HL-60/S4 (cell line): ENCODE data around the gene SMIM14.
"Not testable (repeated sequence)": the region's sequence is repeated elsewhere in the genome, so short reads cannot be mapped to it uniquely, and the experiment has no call there.

ENCODE experiments used
- in situ Hi-C: fragments of 300-500 bp; cut with MboI; formaldehyde crosslinking; loops from 2 replicates; pipeline ENCODE4 v1.14.3; 2022; ENCODE audit warnings: low sequenced_read_pairs

The SMIM14 gene

DNA sequence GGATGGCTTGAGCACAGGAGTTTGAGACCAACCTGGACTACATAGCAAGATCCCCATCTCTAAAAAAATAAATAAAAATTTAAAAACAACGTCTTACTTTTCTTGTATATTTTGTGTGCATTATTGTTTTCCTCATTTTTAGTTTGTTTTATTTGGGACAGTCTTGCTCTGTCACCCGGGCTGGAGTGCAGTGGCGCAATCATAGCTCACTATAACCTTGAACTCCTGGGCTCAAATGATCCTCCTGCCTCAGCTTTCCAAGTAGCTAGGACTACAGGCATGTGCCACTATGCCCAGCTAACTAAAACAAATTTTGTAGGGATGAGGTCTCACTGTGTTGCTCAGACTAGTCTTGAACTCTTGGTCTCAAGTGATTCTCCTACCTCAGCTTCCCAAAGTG is 9.5 kb upstream of the SMIM14 start:
- in situ Hi-C loops = no loop called here

DNA sequence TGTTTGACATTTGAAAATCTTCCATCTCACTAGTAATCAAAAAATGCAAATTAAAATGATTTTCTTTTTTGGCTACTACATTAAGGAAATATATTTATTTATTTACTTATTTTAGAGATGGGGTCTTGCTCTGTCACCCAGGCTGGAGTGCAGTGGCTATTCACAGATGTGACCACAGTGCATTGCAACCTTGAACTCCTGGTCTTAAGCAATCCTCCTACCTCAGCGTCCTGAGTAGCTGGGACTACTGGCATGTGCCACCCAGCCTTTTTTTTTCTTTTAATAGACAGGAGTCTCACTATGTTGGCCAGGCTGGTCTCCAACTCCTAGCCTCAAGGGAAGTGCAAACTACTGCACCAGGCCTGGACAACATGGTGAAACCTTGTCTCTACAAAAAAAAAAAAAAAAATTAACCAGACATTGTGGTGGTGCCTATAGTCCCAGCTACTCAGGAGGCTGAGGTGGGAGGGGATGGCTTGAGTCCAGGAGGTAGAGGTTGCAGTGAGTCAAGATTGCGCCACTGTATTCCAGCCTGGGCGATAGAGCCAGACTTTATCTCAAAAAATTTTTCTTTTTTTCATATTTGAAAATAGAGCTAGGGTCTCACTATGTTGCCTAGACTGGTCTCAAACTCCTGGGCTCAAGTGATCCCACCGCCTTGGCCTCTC is 4.4 kb upstream of the SMIM14 start:
- in situ Hi-C loops = no loop called here

DNA sequence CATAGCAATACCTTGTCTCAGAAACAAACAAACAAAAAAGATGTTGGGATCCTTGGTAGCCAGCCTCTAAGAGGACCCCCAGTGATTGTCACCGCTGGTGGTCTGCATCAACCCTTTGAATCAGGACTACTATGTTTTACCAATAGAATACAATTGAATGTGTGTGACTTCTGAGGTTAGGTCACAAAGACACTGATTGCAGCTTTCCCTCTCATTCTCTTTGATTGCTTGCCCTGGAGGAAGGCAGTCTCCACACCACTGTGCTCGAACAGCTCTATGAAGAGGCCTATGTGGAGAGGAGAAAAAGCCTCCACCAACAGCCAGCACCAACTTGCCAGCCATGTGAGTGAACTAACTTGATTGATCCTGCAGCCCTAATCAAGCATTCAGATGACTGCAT is 2.8 kb upstream of the SMIM14 start:
- in situ Hi-C loops = no loop called here

DNA sequence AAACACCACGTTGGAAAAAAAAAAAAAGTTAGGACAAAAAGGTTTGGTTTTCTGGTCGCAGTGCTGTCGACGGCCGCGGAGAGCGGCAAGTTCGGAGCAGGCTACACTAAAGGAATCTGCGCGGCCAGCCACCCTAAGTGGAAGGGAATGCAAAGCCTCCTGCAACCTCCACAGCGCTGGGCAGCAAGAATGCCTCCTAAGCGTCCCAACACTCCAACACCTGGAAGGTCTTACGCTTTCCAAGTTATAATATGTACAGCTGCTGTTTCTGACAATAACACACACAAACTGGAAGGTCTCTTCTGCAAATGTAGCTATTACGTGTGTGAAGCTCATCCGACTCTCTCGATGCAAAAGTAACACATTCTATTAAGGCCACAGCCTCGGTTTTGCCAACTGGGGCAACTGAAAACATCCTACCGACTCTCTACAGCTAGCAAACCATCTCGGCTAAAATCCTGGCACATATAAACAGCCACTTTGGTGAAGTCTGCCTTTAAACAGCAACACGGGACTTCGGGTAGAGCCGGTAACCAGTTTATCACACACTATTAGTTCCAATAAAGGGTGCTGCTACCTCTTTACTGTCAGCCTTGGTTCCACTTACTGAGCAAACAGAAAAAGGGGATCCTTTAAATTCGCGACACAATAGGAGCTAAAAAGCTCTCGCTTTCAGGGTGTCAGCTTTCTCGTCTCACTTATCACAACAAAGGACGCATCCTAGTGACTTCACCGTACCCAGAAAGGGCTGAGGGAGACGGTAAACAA is 895 bp downstream of the SMIM14 start:
- in situ Hi-C loops = no loop called here

DNA sequence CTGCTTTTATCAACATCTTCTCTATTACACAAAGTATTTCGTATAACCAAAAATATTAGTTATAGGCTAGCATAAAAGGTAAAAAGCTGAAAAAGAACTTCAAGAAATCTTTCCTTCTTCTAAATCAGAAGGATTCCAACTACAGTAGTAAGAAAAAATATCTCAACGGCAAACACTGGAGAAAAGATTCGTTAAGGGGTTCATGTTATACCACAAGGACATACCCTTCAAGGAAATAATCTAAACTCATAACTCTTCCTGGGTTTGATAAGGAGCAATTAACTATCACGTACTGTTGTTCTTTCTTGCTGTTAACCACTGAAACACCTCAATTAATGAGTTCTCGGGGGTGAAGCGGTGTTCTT is 1.5 kb downstream of the SMIM14 start:
- in situ Hi-C loops = no loop called here

DNA sequence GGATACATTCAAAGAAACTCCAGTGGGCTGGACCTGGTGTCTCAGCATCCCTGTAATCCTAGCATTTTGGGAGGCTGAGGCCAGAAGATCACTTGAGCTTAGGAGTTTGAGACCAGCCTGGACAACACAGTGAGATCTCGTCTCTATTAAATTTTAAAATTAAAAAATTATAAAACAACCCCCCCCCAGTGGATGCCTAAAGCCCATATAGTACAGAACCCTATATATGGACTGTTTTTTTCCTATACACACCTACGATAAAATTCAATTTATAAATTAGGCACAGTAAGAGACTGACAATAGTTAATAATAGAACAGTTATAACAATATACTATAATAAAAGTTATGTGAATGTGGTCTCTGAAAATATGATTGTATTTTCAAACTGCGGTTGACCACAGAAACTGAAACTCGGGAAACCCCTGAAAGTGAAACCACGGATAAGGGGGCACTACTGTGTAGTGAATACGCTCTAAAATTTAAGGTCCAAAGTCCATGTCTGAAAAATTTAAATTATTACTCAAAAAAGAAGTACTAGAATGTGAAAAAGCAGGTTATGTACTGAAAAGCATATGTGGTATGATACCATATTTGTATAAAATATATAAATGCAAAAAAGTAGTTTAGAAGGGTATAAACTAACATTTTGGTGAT is 2.0 kb downstream of the SMIM14 start:
- in situ Hi-C loops = no loop called here

DNA sequence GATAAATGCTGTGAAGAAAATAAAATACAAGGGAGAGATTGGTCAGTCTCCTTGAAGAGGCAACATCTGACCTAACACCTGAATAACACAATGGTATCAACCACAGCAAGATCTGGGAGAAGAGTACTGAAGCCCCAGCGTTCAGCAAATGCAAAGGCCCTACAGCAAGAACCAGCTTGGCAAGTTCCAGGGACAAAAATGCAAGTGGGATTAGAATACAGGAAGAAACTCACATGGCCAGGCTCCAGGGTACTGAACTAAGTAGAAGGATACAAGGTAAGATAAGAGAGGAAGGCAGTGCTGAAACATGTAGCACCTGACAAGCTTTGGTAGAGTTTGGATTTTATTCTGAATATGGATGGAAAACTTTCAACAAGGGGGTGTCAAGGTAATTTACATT is 3.6 kb downstream of the SMIM14 start:
- in situ Hi-C loops = no loop called here

DNA sequence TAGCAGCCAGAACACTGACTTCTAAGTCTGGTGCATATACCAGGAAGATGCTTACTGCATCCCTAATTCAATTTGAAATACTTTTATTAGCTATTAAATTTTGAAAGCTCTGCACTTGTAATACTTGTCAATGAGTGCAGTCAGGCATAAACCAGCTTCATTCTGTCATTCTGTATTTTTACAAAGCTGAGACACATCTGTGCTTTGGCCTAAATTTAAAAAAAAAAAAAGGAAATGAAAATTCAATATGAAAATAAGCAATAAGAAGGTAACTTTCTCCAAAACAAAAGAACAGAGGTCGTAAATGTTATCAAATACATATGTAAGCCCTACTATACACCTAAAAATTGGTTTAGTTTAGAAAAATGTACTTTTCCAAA is 7.0 kb downstream of the SMIM14 start:
- in situ Hi-C loops = no loop called here

DNA sequence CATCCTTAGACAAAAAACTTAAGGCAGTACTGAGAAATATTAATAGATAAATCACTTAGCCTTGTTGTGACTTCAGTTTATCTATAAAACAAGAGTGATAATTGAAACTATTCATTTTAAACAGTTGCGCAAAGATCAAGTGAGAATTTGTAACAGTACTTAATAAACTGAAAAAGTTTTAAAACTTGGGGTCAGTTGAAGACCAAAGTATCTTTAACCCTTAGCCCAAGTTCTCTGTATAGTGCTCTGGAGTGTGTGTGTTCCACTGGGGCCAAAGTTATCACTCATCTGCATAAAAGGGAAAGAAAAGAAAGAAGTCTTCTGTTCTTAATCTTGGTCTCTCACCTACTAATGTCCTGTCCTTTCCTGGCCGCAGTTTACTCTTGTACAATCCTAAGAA is 11.3 kb downstream of the SMIM14 start:
- in situ Hi-C loops = no loop called here

DNA sequence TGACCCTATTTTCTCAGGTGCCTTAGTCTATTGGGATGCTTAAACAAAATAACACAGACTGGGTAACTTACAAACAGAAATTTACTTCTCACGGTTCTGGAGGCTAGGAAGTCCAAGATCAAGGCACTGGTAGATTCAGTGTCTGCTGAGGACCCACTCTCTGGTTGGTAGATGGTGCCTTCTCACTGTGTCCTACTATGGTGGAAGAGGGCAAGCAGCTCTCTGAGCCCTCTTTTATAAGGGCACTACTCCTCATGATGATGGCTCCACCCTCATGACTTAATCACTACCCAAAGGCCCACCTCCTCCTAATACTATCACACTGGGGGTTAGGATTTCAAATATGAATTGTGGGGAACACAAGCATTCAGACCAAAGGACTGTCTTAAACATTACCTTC is 11.8 kb downstream of the SMIM14 start:
- in situ Hi-C loops = no loop called here

DNA sequence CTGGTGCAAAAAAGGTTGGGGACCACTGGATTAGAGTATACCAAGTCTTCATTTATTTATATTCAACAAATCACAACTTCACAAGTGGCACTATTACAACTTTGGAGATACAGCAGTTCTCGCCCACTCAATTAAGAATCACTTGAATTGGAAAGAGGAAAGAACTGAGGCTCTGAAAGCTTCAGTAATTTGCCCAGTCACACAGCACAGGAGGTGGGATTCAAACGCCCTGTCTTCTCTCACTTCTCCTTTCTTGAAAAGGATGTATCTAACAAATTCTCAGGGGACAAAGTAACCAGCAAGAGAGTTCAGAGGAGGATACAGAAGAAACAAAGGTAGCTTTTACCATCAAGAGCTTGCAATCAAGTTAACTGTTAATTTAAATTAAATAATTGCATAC is 12.4 kb downstream of the SMIM14 start:
- in situ Hi-C loops = no loop called here

DNA sequence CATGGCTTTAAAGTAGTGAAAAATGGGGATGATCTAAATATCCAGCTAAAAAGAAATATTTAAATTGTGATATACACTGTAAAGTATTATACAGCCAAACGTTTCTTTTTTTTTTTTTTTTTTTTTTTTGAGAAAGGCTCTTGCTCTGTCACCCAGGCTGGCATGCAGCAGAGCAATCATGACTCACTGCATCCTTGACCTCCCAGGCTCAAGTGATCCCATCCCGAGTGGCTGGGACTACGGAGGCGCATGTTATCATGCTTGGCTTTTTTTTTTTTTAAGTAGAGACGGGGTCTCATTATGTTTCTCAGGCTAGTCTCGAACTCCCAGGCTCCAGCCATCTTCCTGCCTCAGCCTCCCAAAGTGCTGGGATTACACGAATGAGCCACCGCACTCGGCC is 17.1 kb downstream of the SMIM14 start:
- in situ Hi-C loops = no loop called here

DNA sequence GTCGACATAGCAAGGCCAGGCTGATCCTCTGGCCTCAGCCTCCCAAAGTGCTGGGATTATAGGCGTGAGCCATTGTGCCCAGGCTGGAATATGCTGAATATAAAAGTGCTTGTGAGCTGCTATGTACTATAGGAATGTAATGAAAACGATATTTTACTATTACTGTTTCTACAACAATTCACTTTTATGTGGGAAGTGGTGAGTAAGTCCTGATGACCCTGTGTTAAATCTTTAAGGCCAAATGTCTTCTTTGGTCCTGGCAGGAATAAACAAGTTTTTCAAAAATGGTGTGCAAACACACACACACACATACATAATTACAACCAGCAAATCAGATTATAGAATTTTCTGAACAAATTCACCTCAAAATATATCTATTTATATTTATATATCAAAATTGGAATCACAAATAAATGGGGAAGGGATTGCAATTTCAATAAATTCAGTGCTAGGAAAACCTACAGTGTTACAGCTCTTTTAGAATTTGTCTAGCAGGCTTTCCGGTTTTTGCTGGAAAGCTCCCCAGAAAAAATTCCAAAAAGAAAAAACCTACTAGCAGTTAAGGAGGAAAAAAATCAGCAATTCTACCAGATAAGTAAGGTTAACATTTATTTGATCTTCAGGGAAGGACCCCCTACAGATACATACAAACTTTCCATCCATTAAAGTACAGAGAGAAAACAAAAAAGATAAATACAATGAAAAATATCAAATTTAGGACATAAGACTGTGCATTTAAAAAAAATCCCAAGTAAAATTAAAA is 17.9 kb downstream of the SMIM14 start:
- in situ Hi-C loops = no loop called here

DNA sequence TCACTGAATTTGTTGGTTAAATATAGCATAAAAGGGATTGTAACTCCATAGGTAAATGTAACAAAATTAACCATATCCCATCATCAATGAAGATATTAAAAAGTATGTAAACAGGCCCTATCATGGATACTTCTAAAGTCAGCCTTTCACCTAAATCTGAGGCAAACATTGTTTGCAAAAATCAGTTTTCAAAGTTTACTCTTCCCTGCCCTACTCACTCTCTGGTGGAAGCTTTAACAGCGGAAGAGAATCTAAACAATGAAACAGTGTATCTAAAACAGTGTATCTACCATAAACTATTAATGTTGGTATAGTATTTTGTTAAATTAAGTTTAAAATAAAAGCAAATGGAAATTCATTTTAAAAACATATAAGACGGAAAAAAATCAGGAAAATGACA is 21.1 kb downstream of the SMIM14 start:
- in situ Hi-C loops = no loop called here

DNA sequence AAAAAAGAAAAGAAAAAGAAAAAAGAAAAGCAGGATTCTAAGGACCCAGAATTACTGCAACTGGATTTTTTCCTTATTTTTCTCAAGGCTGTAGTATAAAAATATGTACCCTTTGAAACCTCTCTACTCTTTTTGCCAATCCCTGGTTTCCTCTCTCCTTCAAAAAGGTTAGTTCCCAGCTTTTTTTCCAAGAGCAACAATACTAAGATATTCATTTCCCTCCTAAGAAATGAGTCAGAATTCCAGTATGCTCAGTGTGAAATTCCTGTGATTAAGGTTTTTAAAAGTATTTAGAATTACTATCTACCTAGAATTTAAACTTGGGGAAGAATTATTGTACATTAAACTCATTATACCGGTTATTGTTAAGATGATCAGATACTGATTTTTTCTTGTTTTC is 22.0 kb downstream of the SMIM14 start:
- in situ Hi-C loops = no loop called here

DNA sequence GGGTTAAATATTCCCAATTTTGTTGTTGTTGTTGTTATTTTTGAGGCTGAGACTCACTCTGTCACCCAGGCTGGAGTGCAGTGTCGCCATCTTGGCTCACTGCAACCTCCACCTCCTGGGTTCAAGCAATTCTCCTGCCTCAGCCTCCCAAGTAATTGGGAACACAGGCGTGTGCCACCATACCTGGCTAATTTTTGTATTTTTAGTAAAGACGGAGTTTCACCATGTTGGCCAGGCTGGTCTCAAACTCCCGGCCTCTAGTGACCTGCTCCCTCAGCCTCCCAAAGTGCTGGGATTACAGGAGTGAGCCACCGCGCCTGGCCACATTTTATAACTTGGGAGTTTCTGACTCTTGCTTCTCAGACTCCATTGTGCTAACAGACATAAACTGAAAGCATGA is 22.6 kb downstream of the SMIM14 start:
- in situ Hi-C loops = not testable (repeated sequence)

DNA sequence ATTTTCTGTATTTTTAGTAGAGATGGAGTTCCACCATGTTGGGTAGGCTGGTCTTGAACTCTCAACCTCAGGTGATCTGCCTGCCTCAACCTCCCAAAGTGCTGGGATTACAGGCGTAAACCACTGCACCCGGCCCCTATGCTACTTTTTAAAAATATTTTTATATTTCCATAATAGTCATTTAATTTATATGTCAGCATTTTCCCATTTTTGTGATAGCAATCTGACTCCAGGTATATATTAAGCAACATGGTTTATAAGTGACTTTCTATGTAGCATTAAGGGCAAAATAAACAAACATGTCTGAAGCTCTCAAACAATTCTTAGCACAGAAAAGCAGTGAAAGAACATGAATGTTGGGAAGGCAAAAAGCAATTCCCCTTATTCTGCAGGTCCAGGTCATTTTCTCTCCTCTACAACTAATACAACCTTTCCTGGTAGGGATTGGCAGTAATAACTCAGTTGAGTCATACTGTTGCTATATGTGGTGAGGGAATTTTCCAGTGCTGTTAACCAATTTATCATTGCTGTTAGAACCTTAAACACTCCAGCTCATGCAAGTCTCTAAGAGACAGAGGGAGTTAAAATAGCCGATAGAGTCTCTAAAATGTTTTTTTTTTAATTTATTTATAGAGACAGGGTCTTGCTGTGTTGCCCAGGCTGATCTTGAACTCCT is 24.0 kb downstream of the SMIM14 start:
- in situ Hi-C loops = no loop called here

DNA sequence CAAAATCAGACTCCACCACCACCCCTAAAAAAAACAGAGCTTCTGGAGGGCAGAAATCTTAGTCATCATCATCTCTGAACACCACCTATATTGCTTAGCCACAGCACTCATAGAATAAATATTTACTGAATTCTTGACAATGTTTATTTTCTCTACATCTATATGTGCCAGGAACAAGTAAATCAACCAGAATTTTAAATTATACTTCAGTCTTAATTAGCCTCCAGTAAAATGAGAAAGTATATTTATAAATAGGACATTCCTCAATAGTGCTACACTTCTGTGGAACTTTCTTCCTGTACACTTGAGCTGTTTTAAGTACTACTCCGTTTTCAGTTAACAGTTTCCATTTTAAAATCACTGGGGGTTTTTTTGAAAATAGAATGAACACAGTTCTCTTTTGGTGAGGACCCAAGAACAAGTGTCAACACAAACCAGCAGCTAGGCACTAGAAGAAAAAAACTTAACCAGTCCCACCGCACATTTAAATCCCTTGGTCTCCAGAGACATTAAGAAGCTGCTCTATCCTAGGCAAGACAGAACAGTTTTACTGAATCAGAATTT is 25.5 kb downstream of the SMIM14 start:
- in situ Hi-C loops = no loop called here

DNA sequence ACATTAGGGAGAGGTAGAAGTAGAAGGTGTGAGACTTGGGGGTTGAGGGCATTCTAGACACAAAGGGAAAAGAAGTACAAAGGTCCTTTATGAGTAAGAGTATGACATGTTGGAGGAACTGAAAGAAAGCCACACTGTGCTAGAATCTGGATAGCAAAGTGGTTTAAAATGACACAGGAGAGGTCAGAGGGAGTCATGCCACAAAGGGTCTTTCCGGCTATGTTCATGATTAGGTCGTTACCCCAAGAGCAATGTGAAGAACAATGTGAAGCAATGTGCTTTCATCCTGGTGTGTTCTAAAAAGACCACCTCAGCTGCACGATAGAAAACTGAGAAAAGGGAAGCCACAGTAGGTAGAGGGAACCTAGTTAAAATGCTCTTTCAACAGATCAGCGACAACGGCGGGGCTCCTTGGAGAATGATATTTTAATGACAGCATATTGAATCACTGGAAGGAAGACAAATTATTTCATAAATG is 29.2 kb downstream of the SMIM14 start:
- in situ Hi-C loops = no loop called here

DNA sequence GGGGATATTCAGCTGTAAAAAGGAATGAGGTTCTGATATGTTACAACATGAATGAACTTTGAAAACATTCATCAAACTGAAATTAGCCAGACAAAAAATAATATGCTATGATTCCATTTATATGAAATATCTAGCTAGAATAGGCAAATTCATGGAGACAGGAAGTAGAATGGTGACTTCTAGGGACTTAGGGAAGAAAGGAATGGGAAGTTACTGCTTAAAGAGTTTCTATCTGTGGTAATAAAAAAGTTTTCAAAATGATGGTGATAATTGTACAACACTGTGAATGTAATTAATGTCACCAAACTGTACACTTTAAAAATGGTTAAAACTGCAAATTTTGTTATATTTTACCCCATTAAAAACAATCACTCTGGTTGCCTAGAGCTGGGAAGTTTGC is 30.2 kb downstream of the SMIM14 start:
- in situ Hi-C loops = no loop called here

DNA sequence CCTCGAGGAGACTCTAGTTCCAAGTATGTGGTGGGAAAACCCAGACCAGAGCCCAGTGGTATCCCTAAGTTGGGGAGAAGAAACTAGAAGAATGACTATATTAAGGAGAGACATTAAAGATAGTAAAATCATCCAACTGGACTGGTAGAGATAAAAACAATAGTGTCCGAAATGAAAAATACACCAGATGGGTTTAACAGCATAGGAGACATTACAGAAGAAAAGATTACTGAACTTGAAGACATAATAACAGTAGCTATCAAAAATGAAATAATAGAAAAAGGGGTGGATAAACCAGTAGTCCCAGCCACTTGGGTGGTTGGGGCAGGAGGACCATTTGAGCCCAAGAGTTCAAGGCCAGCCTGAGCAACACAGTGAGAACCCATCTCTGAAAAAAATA is 31.9 kb downstream of the SMIM14 start:
- in situ Hi-C loops = no loop called here
